ENCODE results near the gene APOBEC3B. TPM values are rescaled to one million over a fixed set of nuclear protein-coding genes. Genes with fewer than 3 reads are reported as not detected.

The APOBEC3B gene
- polyA plus RNA-seq, 1 of the 3 experiments (the other 2 are of a cell fraction) = not detected

- no peak overlapping the region for H2AFZ ChIP-seq (ENCODE audit: low read depth)
- H3F3A ChIP-seq (replicated peaks; ENCODE audit: insufficient read depth) = no peaks in the 10 kb centered on the region
- H3K4me3 ChIP-seq (ENCODE audit: low read depth in 2 of 2, low read length in 1 of 2) = no peak overlapping the region
- H3K27ac ChIP-seq (ENCODE audit: low read depth in 2 of 2, low read length in 1 of 2) = no peak overlapping the region
- CTCF ChIA-PET = interaction anchor here (0.8 to 1.4 kb wide), 4 partner anchors 23 to 181 kb away, joined by 3 read pairs; no protein-coding TSS in a partner anchor
- H3K9me3 ChIP-seq = no peaks in the 10 kb centered on the region
- H3K36me3 ChIP-seq (replicated peaks in 1 of 2; ENCODE audit: control insufficient read depth in 1 of 2, insufficient read depth in 2 of 2, low read length in 1 of 2) = no peaks in the 10 kb centered on the region
- no peaks in the 10 kb centered on the region for H3K79me2 ChIP-seq (ENCODE audit: insufficient read depth)
- no peaks in the 10 kb centered on the region; the same call in 1 of the 2 replicates for H3K27me3 ChIP-seq (ENCODE audit: insufficient read depth)
- 30% methylated on average over 3 of the region's 8 CpGs for WGBS (ENCODE audit: low lambda C conversion rate)
- no peak overlapping the region for H3K4me2 ChIP-seq
- H3K9ac ChIP-seq = no peak overlapping the region
- H4K20me1 ChIP-seq (ENCODE audit: insufficient read depth) = no peaks in the 10 kb centered on the region
- no peaks in the 10 kb centered on the region for H3K9me2 ChIP-seq
- no peak for DNase-seq
- TF ChIP-seq YY1 (IDR thresholded peaks at IDR 0.05; ENCODE audit: low read depth) (no peak), FOXM1 (IDR thresholded peaks at IDR 0.05; ENCODE audit: low read depth) (no peak), ELF1 (IDR thresholded peaks at IDR 0.05) (no peak), SIN3A (IDR thresholded peaks at IDR 0.05; ENCODE audit: borderline replicate concordance, low read depth, low read length) (no peak)
- no peaks in the 10 kb centered on the region for H3K4me1 ChIP-seq (ENCODE audit: control insufficient read depth in 1 of 2, insufficient read depth in 2 of 2, low read depth in 1 of 2, low read length in 1 of 2)
- POLR2A ChIA-PET = no interaction called here
These were observed 32.2 kb upstream of the APOBEC3B start for GRCh38 chr22:38949889-38950405.

DNA sequence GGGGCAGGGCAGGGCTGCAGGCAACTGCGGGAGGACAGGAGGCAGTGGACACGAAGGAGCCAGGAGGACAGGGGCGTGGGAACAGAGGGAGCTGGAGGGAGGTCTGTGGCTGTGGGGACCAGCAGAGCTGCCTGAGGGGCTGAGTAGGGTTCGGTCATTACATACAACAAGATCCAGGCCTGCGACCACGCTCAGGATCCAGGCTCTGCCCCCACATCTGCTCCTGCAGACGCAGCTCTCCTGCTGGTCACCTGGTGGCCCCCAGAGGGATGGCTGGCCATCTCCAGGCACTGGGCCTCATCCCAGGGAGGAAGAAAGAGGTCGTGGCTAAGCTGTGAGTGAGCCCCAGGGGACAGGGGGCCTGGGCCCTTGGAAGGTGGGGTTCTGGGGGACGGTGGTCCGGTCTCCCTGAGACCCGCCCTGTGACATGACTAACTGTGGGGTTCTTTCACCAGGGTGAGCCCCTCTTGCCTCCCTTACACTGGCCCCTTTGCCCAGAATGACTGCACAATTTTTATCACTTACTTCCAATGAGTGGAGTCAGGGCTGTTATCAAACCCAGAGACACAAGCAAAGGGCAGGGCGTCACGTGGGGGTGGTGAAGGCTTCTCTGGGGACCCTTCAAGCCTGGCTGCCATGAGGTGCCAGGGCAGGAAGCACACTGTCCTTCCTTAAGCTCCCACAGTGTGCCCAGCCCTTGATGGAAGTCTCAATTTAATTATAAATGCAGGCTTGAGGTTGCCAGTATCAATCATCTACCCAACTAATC, 31.4 kb upstream of the APOBEC3B start:
- Histone ChIP-seq H3K9me3 (no peaks in the 10 kb centered on the region), H4K20me1 (ENCODE audit: insufficient read depth) (no peaks in the 10 kb centered on the region), H3K9ac (no peak overlapping the region), H3K4me3 (ENCODE audit: low read depth in 2 of 2, low read length in 1 of 2) (no peak overlapping the region), H3K9me2 (no peaks in the 10 kb centered on the region), H3K4me1 (ENCODE audit: control insufficient read depth in 1 of 2, insufficient read depth in 2 of 2, low read depth in 1 of 2, low read length in 1 of 2) (no peaks in the 10 kb centered on the region), H3K36me3 (replicated peaks in 1 of 2; ENCODE audit: control insufficient read depth in 1 of 2, insufficient read depth in 2 of 2, low read length in 1 of 2) (no peaks in the 10 kb centered on the region), H3F3A (replicated peaks; ENCODE audit: insufficient read depth) (no peaks in the 10 kb centered on the region), H3K4me2 (no peak overlapping the region), H3K79me2 (ENCODE audit: insufficient read depth) (no peaks in the 10 kb centered on the region), H3K27me3 (ENCODE audit: insufficient read depth) (no peaks in the 10 kb centered on the region; the same call in 1 of the 2 replicates), H2AFZ (ENCODE audit: low read depth) (no peak overlapping the region), H3K27ac (ENCODE audit: low read depth in 2 of 2, low read length in 1 of 2) (no peak overlapping the region)
- CTCF ChIA-PET = interaction anchor here (1.4 to 1.6 kb wide), 2 partner anchors 9 to 23 kb away, joined by 3 read pairs; no protein-coding TSS in a partner anchor
- DNase-seq = no peak
- TF ChIP-seq SIN3A (IDR thresholded peaks at IDR 0.05; ENCODE audit: borderline replicate concordance, low read depth, low read length) = no peak
- TF ChIP-seq RCOR1 (IDR thresholded peaks at IDR 0.05; ENCODE audit: low read length) = no peak
- no peak for TF ChIP-seq RAD21 (IDR thresholded peaks at IDR 0.05; ENCODE audit: low read length)
- TF ChIP-seq RFX5 (IDR thresholded peaks at IDR 0.05; ENCODE audit: low read length) = no peak
- TF ChIP-seq ELF1 (IDR thresholded peaks at IDR 0.05) = no peak
- TF ChIP-seq TEAD4 (IDR thresholded peaks at IDR 0.05; ENCODE audit: borderline replicate concordance, insufficient read depth) = no peak
- TF ChIP-seq FOXM1 (IDR thresholded peaks at IDR 0.05; ENCODE audit: low read depth) = no peak
- TF ChIP-seq JUND (IDR thresholded peaks at IDR 0.05) = no peak
- no peak for TF ChIP-seq ZBTB33 (IDR thresholded peaks at IDR 0.05; ENCODE audit: borderline replicate concordance, low read depth)
- no peak for TF ChIP-seq PBX3 (IDR thresholded peaks at IDR 0.05)
- TF ChIP-seq EP300 (IDR thresholded peaks at IDR 0.05; ENCODE audit: borderline replicate concordance in 1 of 2, low read depth in 1 of 2, low read length in 1 of 2) = no peak
- TF ChIP-seq, protein P1, sequence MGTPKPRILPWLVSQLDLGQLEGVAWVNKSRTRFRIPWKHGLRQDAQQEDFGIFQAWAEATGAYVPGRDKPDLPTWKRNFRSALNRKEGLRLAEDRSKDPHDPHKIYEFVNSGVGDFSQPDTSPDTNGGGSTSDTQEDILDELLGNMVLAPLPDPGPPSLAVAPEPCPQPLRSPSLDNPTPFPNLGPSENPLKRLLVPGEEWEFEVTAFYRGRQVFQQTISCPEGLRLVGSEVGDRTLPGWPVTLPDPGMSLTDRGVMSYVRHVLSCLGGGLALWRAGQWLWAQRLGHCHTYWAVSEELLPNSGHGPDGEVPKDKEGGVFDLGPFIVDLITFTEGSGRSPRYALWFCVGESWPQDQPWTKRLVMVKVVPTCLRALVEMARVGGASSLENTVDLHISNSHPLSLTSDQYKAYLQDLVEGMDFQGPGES (IDR thresholded peaks at IDR 0.05; ENCODE audit: low read depth, low read length) = no peak
- no peak for TF ChIP-seq MXI1 (IDR thresholded peaks at IDR 0.05; ENCODE audit: low read depth, low read length)
- TF ChIP-seq TAF1 (IDR thresholded peaks at IDR 0.05; ENCODE audit: borderline replicate concordance, low read depth, low read length) = no peak
- no peak for TF ChIP-seq SMC3 (IDR thresholded peaks at IDR 0.05; ENCODE audit: low read depth, low read length)
- TF ChIP-seq EZH2phosphoT487 (IDR thresholded peaks at IDR 0.05; ENCODE audit: borderline replicate concordance, low read depth) = no peak
- TF ChIP-seq FOXJ3 (CRISPR knock-in tag; IDR thresholded peaks at IDR 0.05) = no peak
- TF ChIP-seq NFIC (IDR thresholded peaks at IDR 0.05; ENCODE audit: borderline replicate concordance) = no peak
- TF ChIP-seq, protein P2, sequence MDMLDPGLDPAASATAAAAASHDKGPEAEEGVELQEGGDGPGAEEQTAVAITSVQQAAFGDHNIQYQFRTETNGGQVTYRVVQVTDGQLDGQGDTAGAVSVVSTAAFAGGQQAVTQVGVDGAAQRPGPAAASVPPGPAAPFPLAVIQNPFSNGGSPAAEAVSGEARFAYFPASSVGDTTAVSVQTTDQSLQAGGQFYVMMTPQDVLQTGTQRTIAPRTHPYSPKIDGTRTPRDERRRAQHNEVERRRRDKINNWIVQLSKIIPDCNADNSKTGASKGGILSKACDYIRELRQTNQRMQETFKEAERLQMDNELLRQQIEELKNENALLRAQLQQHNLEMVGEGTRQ (IDR thresholded peaks at IDR 0.05; ENCODE audit: borderline replicate concordance, low read depth, low read length) = no peak
- no peak for TF ChIP-seq NRF1 (IDR thresholded peaks at IDR 0.05; ENCODE audit: low read depth, low read length)
- POLR2A ChIA-PET = no interaction called here
- WGBS (ENCODE audit: low lambda C conversion rate) = 67% methylated on average over 4 of the region's 13 CpGs
